Uterus (tissue), 4 donors: ENCODE data around the gene NUBPL. TPM values are rescaled to one million over a fixed set of nuclear protein-coding genes. Genes with fewer than 3 reads are reported as not detected.

Source experiments
- DNase-seq, 2 donors: peaks; one replicate each; pipeline ENCODE4 v3.0.0-alpha.2; 2019 to 2020
- H3K27ac ChIP-seq, 2 donors: fragments of 200-600 bp; sonication (generic); 1 replicate in 1 of 2; 2 replicates in 1 of 2; pipeline ENCODE4 v1.5.1; 2016 to 2018
- H3K27me3 ChIP-seq, 2 donors: fragments of 200-600 bp; sonication (generic); one replicate each; pipeline ENCODE4 v1.5.1; 2018 to 2019; ENCODE audit warnings: control low read depth in 1 of 2
- H3K36me3 ChIP-seq, 2 donors: fragments of 200-600 bp; sonication (generic); one replicate each; pipeline ENCODE4 v1.5.1; 2019; ENCODE audit warnings: control low read depth in 1 of 2
- H3K4me1 ChIP-seq, 2 donors: fragments of 200-600 bp; sonication (generic); one replicate each; pipeline ENCODE4 v1.5.1; 2018 to 2019; ENCODE audit warnings: control low read depth in 1 of 2
- H3K4me3 ChIP-seq, 2 donors: fragments of 200-600 bp; sonication (generic); 1 replicate in 1 of 2; 2 replicates in 1 of 2; pipeline ENCODE4 v1.5.1; 2018 to 2019; ENCODE audit warnings: mild to moderate bottlenecking in 1 of 2
- H3K9me3 ChIP-seq, 2 donors: fragments of 200-600 bp; sonication (generic); one replicate each; pipeline ENCODE4 v1.5.1; 2019; ENCODE audit warnings: control low read depth in 1 of 2
- POLR2A ChIP-seq, 2 donors: fragments of 450-650 bp; IDR thresholded peaks; one replicate each; pipeline ENCODE4 v1.6.1; 2016; ENCODE audit warnings: antibody characterized with exemption in 2 of 2, mild to moderate bottlenecking in 1 of 2, moderate library complexity in 1 of 2
- intact Hi-C: fragments of 100-400 bp; cut with DNase I; formaldehyde crosslinking; loops from one replicate; pipeline ENCODE4 v1.15.1; 2023; ENCODE audit warnings: low total_unique reads
- total RNA-seq, 4 donors: library from RNA; depleted of rRNA in 3 of 4; stranded (reverse); fragments of >200 nt in 3 of 4; gene quantifications; one replicate each; pipeline versions ENCODE4 v1.1.0 to v1.2.4, GENCODE V29; 2014 to 2023
- TF ChIP-seq, protein P1 (sequence below), 4 experiments: fragments of 200-600 bp in 2 of 4; fragments of 450-650 bp in 2 of 4; sonication (generic) in 2 of 4; IDR thresholded peaks; one replicate each; pipeline ENCODE4 v1.5.1; 2016 to 2019; ENCODE audit warnings: antibody characterized with exemption in 4 of 4, mild to moderate bottlenecking in 2 of 4, moderate library complexity in 1 of 4
- donor health status: DM: yes; HTN: yes; CAD: no.

NUBPL gene
- total RNA-seq, 4 donors from 2014 or later = 1.5 to 31.5 (median 12.2) TPM

GRCh38 chr14:31576949-31577348 is 15.7 kb downstream of the NUBPL start:
- H3K36me3 ChIP-seq = no peaks in the 10 kb centered on the region
- intact Hi-C loops = no loop called here
- H3K27ac ChIP-seq = no peak overlapping the region
- no peaks in the 10 kb centered on the region for H3K4me1 ChIP-seq
- H3K9me3 ChIP-seq = no peaks in the 10 kb centered on the region
- no peaks in the 10 kb centered on the region for H3K27me3 ChIP-seq
- DNase-seq = no peak
- no peak overlapping the region for H3K4me3 ChIP-seq
- TF ChIP-seq POLR2A (IDR thresholded peaks at IDR 0.05) = no peak
- TF ChIP-seq, protein P1, sequence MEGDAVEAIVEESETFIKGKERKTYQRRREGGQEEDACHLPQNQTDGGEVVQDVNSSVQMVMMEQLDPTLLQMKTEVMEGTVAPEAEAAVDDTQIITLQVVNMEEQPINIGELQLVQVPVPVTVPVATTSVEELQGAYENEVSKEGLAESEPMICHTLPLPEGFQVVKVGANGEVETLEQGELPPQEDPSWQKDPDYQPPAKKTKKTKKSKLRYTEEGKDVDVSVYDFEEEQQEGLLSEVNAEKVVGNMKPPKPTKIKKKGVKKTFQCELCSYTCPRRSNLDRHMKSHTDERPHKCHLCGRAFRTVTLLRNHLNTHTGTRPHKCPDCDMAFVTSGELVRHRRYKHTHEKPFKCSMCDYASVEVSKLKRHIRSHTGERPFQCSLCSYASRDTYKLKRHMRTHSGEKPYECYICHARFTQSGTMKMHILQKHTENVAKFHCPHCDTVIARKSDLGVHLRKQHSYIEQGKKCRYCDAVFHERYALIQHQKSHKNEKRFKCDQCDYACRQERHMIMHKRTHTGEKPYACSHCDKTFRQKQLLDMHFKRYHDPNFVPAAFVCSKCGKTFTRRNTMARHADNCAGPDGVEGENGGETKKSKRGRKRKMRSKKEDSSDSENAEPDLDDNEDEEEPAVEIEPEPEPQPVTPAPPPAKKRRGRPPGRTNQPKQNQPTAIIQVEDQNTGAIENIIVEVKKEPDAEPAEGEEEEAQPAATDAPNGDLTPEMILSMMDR (IDR thresholded peaks at IDR 0.05) = no peak

DNA sequence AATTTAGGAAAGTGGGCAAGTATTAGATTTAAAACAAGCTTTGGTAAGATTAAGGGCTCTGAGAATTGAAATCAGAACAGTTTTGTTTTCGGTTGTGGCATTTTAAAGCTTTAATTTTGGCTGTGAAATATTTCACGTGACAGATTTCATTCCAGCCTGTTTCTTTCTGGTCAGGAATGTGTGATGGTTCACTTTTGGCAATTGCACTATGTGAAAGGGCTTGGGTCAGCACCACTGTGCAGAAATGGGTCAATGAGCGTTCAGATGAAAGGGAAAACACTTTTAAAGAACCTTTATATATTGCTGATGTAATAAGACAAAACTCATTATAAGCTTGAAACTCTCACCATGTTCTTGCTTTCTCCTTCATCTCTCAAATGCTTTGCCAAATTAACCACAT is 17.1 kb downstream of the NUBPL start:
- Histone ChIP-seq H3K4me1 (no peaks in the 10 kb centered on the region), H3K4me3 (no peak overlapping the region), H3K36me3 (no peaks in the 10 kb centered on the region), H3K27ac (peak overlapping the region in 1 of 2 donors; percentile 20), H3K27me3 (no peaks in the 10 kb centered on the region), H3K9me3 (no peaks in the 10 kb centered on the region)
- DNase-seq = no peak
- intact Hi-C loops = no loop called here
- TF ChIP-seq, protein P1 (IDR thresholded peaks at IDR 0.05) = no peak
- no peak for TF ChIP-seq POLR2A (IDR thresholded peaks at IDR 0.05)

GRCh38 chr14:31578792-31579501 is 17.7 kb downstream of the NUBPL start:
- intact Hi-C loops = no loop called here
- H3K9me3 ChIP-seq = no peaks in the 10 kb centered on the region
- H3K27ac ChIP-seq = no peak overlapping the region

DNA sequence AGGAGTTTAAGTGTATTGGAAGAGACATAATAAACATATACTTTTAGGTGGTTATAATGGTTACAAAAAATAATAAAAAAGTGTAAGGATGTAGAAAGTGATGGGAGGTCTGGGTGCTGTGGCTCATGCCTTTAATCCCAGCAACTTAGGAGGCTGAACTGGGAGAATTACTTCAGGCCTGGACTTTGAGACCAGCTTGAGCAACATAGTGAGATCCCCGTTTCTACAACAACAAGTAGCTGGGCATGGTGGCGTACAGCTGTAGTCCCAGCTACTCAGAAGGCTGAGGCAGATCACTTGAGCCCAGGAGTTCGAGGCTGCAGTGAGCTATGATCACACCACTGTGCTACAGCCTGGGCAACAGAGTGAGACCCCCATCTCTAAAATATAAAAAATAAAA is 19.0 kb downstream of the NUBPL start:
- intact Hi-C loops = no loop called here
- Histone ChIP-seq H3K4me3 (no peak overlapping the region), H3K27ac (no peak overlapping the region)

More at GRCh38 chr14:31578792-31579501, 17.7 kb downstream of the NUBPL start:
- Histone ChIP-seq H3K27me3 (no peaks in the 10 kb centered on the region), H3K4me3 (no peak overlapping the region), H3K36me3 (no peaks in the 10 kb centered on the region), H3K4me1 (no peaks in the 10 kb centered on the region)
- DNase-seq = no peak
- TF ChIP-seq POLR2A (IDR thresholded peaks at IDR 0.05) = no peak
- TF ChIP-seq, protein P1 (IDR thresholded peaks at IDR 0.05) = no peak

DNA sequence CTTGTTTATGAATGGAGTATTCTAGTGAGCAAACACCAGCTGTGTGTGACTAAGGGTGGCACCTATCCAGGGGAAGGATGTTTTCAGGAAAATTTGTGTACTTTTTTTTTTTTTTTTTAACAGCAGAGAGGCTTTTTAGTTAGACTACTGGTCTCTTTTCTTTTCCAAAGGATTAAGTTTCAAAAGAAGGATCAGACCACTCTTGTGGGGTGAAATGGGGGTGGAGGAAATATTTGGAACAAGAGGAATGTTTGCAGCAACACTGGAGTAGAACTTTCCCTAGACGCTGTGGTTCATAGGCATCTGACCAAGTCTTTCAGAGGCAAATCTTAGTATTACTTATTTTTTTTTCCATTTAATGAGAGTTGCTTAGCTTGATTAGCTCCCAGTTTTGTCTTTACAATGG is 21.1 kb downstream of the NUBPL start:
- no peak for TF ChIP-seq POLR2A (IDR thresholded peaks at IDR 0.05)
- TF ChIP-seq, protein P1 (IDR thresholded peaks at IDR 0.05) = no peak
- peak in 1 of 2 donors; percentile 35 for DNase-seq
- Histone ChIP-seq H3K4me1 (no peaks in the 10 kb centered on the region), H3K27me3 (no peaks in the 10 kb centered on the region), H3K4me3 (no peak overlapping the region), H3K9me3 (no peaks in the 10 kb centered on the region), H3K36me3 (no peaks in the 10 kb centered on the region), H3K27ac (peak overlapping the region in 1 of 2 donors; percentile 55)
- intact Hi-C loops = no loop called here

More for the DNA sequence above, 19.0 kb downstream of the NUBPL start:
- H3K4me1 ChIP-seq = no peaks in the 10 kb centered on the region
- no peaks in the 10 kb centered on the region for H3K27me3 ChIP-seq
- H3K9me3 ChIP-seq = no peaks in the 10 kb centered on the region
- no peak for DNase-seq
- TF ChIP-seq, protein P1 (IDR thresholded peaks at IDR 0.05) = no peak
- no peak for TF ChIP-seq POLR2A (IDR thresholded peaks at IDR 0.05)
- H3K36me3 ChIP-seq = no peaks in the 10 kb centered on the region
